ENCODE results near the gene OR6C70. TPM values are rescaled to one million over a fixed set of nuclear protein-coding genes. Genes with fewer than 3 reads are reported as not detected.

OR6C70 gene
- total RNA-seq, 1 experiment from 2014 or later = not detected

DNA sequence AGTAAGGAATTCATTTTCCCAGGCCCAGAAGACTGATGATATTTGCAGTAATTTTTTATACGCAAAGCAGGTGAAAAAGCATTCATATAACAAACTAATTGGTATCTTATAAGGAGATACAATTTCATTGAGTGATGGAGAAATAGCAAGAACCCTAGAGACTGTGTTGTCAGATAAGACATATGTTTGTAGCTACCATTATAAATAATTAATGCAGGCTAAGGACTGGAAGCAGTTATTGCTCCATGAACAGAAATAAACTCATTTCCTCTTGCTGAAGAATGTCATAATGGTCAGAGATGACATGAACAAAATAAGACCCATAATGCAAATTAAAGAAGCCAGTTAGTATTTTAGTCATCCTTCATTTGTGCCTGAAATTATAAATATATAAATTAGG lies 24.6 kb downstream of the OR6C70 start:
- Histone ChIP-seq H4K5ac (ENCODE audit: insufficient read length, low read depth, low read length) (no peak overlapping the region), H2AK5ac (ENCODE audit: insufficient read length, low read length) (no peak overlapping the region), H3K4ac (ENCODE audit: low read depth, low read length) (no peak overlapping the region), H3K27ac (ENCODE audit: insufficient read length, low read depth, low read length) (no peak overlapping the region), H2BK20ac (ENCODE audit: low read depth, low read length, poor library complexity, severe bottlenecking) (no peak overlapping the region), H3K27me3 (ENCODE audit: insufficient read depth, low read length) (no peaks in the 10 kb centered on the region), H2BK12ac (ENCODE audit: insufficient read length, low read depth, low read length) (no peak overlapping the region), H3T11ph (ENCODE audit: low read length) (no peak overlapping the region), H3K4me1 (ENCODE audit: insufficient read depth, low read length) (no peaks in the 10 kb centered on the region), H3K9me3 (ENCODE audit: control insufficient read depth, low read depth, low read length) (no peaks in the 10 kb centered on the region), H2AFZ (ENCODE audit: low read length) (no peak overlapping the region), H3K4me2 (ENCODE audit: insufficient read depth, insufficient read length, low read length) (no peak overlapping the region), H2BK15ac (ENCODE audit: low read depth, low read length) (no peak overlapping the region), H4K91ac (ENCODE audit: insufficient read length, low read depth, low read length) (no peak overlapping the region), H3K56ac (ENCODE audit: insufficient read length, low read depth, low read length) (no peak overlapping the region), H4K20me1 (ENCODE audit: control insufficient read depth, insufficient read depth, insufficient read length) (no peaks in the 10 kb centered on the region), H2BK120ac (ENCODE audit: low read depth, low read length, poor library complexity, severe bottlenecking) (no peak overlapping the region), H3K14ac (ENCODE audit: insufficient read depth, low read length) (no peak overlapping the region), H3K79me1 (ENCODE audit: insufficient read depth, low read depth, low read length, poor library complexity, severe bottlenecking) (no peaks in the 10 kb centered on the region), H3K18ac (ENCODE audit: insufficient read length, low read depth, low read length) (no peak overlapping the region), H3K79me2 (ENCODE audit: insufficient read depth, low read length) (no peaks in the 10 kb centered on the region), H3K23me2 (ENCODE audit: insufficient read length, low read depth, low read length, poor library complexity, severe bottlenecking) (no peaks in the 10 kb centered on the region), H4K8ac (replicated peaks; ENCODE audit: insufficient read length, low read depth, low read length) (no peak overlapping the region), H2BK5ac (ENCODE audit: insufficient read length, low read length) (no peak overlapping the region), H3K9ac (ENCODE audit: extremely low read depth, insufficient read length, low read length) (no peak overlapping the region), H3K23ac (ENCODE audit: insufficient read length, low read depth, low read length) (no peak overlapping the region)
- no peaks in the 10 kb centered on the region for H3K4me1 Mint-ChIP-seq
- no peak for DNase-seq
- peaks cover 16 to 20% of the 10 kb centered on the region in 2 experiments for H3K9me3 Mint-ChIP-seq
- WGBS (ENCODE audit: extremely low coverage, insufficient read length, low lambda C conversion rate) = no CpG with 5 or more reads among the region's 1 CpG
- H3K36me3 Mint-ChIP-seq (ENCODE audit: insufficient read depth in 1 of 3, low read depth in 3 of 3) = peaks cover 1 to 17% (median 7%) of the 10 kb centered on the region in 3 experiments; a peak in 6 of 7 replicates
- H3K27ac Mint-ChIP-seq = no peak overlapping the region
- no peaks in the 10 kb centered on the region for H3K27me3 Mint-ChIP-seq (ENCODE audit: low read depth)
- no peak overlapping the region for H3K4me3 Mint-ChIP-seq
- TF ChIP-seq, protein P1, sequence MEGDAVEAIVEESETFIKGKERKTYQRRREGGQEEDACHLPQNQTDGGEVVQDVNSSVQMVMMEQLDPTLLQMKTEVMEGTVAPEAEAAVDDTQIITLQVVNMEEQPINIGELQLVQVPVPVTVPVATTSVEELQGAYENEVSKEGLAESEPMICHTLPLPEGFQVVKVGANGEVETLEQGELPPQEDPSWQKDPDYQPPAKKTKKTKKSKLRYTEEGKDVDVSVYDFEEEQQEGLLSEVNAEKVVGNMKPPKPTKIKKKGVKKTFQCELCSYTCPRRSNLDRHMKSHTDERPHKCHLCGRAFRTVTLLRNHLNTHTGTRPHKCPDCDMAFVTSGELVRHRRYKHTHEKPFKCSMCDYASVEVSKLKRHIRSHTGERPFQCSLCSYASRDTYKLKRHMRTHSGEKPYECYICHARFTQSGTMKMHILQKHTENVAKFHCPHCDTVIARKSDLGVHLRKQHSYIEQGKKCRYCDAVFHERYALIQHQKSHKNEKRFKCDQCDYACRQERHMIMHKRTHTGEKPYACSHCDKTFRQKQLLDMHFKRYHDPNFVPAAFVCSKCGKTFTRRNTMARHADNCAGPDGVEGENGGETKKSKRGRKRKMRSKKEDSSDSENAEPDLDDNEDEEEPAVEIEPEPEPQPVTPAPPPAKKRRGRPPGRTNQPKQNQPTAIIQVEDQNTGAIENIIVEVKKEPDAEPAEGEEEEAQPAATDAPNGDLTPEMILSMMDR (conservative IDR thresholded peaks at IDR 0.05) = no peak

Data from H9 (cell line).